GM12874 (cell line): Measurements from ENCODE around the gene PLEKHA7.

Source experiments
- CTCF ChIP-seq: IDR thresholded peaks from 2 replicates; pipeline ENCODE4 v1.5.1; 2011; ENCODE audit warnings: low read depth, mild to moderate bottlenecking, control low read depth, low read length, moderate library complexity; ENCODE audit not compliant: insufficient read depth

The PLEKHA7 gene

GRCh38 chr11:16900491-16900890 is 113.7 kb downstream of the PLEKHA7 start:
- TF ChIP-seq CTCF: no peak

- no peak for TF ChIP-seq CTCF
Observed at GRCh38 chr11:16899708-16900303, 114.4 kb downstream of the PLEKHA7 start.

GRCh38 chr11:16898274-16898985 is 115.8 kb downstream of the PLEKHA7 start:
- no peak for TF ChIP-seq CTCF

GRCh38 chr11:16897470-16898061 is 116.6 kb downstream of the PLEKHA7 start:
- TF ChIP-seq CTCF: no peak

- TF ChIP-seq CTCF: no peak
Observed at GRCh38 chr11:16896729-16897469, 117.3 kb downstream of the PLEKHA7 start.

- no peak for TF ChIP-seq CTCF
Observed at GRCh38 chr11:16895306-16895705, 118.9 kb downstream of the PLEKHA7 start.

GRCh38 chr11:16893456-16894066 is 120.7 kb downstream of the PLEKHA7 start:
- TF ChIP-seq CTCF: no peak
